Sciatic nerve (tissue), 2 donors: ENCODE data around the gene BCAS1. TPM values are rescaled to one million over a fixed set of nuclear protein-coding genes. Genes with fewer than 3 reads are reported as not detected.

Experiments used
- ATAC-seq: fragments of 200-7000 bp; cut with Tn5 transposase; one replicate; pipeline ENCODE4 v1.9.1; 2020; ENCODE audit warnings: mild to moderate bottlenecking, moderate library complexity
- DNase-seq: peaks from one replicate; pipeline ENCODE4 v3.0.0-alpha.2; 2020; ENCODE audit warnings: low spot score
- intact Hi-C: fragments of 100-400 bp; cut with DNase I; formaldehyde crosslinking; loops from one replicate; pipeline ENCODE4 v1.14.2; 2022
- total RNA-seq: library from RNA; stranded (reverse); fragmentation: NEBNext Ultra II Directional; extraction: Animal tissue kit (Norgen Biotek cat#: 25700); gene quantifications from one replicate; pipeline ENCODE4 v1.2.1, GENCODE V29; 2021
- donor health status: DM: no; HTN: no; CAD: no.
- donor health status: DM: no; HTN: no; CAD: no.

The BCAS1 gene
- total RNA-seq, 1 donor from 2014 or later: 117 TPM

DNA sequence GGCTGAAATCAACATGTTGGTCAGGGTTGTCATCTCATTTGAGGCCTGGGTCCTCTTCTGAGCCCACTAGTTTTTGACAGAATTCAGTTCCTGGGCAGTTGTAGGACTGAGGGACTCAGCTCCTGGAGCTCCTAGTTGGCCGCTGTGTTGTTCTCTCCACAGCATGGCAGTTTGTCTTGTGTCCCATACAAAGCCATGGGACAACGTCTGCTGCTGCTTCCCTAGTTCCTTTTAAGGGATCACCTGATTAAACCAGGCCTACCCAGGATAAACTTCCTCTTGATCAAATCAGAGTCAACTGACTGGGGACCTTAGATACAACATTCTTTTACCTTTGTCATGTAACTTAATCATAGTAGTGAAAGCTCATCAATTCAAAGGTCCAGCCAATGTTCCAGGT is 141.0 kb downstream of the BCAS1 start:
- no peak for ATAC-seq
- no peak for DNase-seq
- intact Hi-C loops: no loop called here

GRCh38 chr20:53927990-53928389 is 142.4 kb downstream of the BCAS1 start:
- intact Hi-C loops: no loop called here
- DNase-seq (no peak), ATAC-seq (no peak)

DNA sequence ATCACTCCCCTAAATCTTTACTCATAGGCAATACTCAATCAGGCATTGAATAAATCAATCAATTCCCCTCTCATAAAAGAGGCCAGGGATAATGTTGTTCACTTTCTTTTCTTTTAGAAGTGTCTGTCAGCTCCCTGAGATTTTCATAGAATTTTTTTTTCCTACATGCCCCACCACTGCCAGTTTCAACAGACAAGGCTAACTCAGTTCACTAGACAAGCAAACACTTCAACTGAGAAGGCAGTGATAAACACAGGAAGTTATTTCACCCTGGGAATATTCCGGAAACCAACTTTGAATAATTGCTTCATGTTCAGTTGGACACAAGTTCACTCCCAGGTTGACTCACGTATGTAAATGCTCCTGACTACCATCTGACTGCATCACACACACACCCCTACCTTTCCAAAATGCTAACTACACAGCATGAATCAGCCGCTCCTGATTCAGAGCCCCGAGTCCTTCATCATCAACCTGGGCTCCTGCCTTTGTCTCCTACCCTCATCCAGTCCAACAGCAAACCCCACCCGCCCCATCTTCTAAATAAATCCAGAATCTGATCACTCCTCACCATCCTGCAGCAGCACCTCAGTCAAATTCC is 143.9 kb downstream of the BCAS1 start:
- DNase-seq (no peak), ATAC-seq (peak; percentile 38)
- intact Hi-C loops: no loop called here

- no peak for DNase-seq
- ATAC-seq: no peak
- intact Hi-C loops: no loop called here
Observed at GRCh38 chr20:53925651-53926401, 144.6 kb downstream of the BCAS1 start.

- intact Hi-C loops: no loop called here
- ATAC-seq (no peak), DNase-seq (no peak)
Observed at GRCh38 chr20:53923566-53924369, 146.6 kb downstream of the BCAS1 start.

GRCh38 chr20:53922901-53923314 is 147.5 kb downstream of the BCAS1 start:
- ATAC-seq: peak; percentile 75
- DNase-seq: no peak
- intact Hi-C loops: no loop called here

DNA sequence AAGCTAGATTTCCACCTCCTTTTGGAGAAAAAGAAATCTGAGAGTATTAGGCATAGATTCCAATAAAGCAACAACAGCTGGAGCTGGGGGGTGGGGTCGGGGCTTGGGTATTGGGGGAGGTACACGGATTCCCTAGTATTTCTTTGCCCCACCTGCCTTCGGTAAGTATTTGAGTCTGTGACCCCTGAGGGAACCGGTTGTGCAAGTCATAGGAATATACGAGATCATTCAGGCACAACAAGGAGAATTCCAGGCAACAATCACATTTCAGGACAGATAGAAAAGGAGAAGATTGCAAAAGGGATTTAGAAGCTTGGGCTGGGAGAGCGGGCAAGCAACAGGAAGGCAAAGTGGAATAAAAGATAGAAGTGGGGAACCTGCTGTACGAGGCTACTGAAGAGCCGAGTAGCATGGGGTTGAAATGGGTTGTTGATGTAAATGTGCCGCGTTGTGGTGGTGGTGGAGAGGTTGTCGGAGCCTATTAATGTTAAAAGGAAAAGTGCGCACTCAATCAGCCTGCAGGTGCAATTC is 148.9 kb downstream of the BCAS1 start:
- intact Hi-C loops: no loop called here
- ATAC-seq (no peak), DNase-seq (no peak)

DNA sequence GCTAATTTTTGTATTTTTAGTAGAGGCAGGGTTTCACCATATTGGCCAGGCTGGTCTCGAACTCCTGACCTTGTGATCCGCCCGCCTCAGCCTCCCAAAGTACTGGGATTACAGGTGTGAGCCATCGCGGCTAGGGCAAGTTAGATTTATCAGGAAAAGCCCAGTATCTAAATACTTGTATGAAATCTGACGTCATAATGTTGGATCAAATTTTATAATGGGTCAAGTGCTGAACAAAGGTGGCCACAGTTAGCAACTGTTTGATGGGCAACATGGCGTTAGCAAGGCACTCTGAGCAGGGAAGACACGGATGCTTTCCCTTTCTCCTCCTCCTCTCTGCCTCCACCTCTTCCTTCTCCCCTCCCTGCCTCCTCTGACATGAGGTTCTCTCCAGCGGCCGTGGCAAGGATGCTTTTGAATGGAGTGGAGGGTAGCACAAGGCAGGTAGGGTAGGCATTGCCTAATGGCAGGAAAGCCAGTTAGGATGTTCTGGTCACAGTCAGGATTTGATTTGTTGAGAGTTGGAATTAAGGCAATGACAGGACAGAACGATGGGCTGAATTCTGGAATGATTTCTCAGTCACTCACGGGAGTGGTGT is 149.6 kb downstream of the BCAS1 start:
- DNase-seq (no peak), ATAC-seq (no peak)
- intact Hi-C loops: no loop called here

DNA sequence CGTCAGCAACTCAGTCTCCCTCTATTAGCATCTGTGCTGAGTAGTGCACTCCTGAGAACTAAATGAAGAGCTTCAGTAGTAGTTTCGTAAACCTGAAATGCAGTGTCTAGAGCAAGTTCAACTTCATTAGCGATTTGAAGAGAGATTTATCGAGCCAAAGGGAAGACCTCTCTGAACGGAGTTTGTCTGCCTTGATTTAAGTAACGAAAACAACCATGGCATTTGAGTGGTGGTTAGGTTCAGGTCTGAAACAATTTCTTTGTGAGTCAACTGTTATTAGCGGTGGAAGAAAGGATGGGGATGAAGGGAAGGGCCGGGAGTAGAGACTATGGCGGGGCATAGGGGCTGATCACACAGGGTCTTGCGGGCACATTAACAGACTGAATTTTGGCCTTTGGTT is 150.5 kb downstream of the BCAS1 start:
- DNase-seq (no peak), ATAC-seq (no peak)
- intact Hi-C loops: loop anchor here (5.0 kb wide), 1 partner anchor 343 kb away; no protein-coding TSS in a partner anchor

- DNase-seq (no peak), ATAC-seq (no peak)
- intact Hi-C loops: loop anchor here (5.0 kb wide), 1 partner anchor 342 kb away; no protein-coding TSS in a partner anchor
Observed at GRCh38 chr20:53918949-53919361, 151.4 kb downstream of the BCAS1 start.

GRCh38 chr20:53918020-53918311 is 152.4 kb downstream of the BCAS1 start:
- intact Hi-C loops: loop anchor here (5.0 kb wide), 1 partner anchor 341 kb away; no protein-coding TSS in a partner anchor
- DNase-seq (no peak), ATAC-seq (no peak)

DNA sequence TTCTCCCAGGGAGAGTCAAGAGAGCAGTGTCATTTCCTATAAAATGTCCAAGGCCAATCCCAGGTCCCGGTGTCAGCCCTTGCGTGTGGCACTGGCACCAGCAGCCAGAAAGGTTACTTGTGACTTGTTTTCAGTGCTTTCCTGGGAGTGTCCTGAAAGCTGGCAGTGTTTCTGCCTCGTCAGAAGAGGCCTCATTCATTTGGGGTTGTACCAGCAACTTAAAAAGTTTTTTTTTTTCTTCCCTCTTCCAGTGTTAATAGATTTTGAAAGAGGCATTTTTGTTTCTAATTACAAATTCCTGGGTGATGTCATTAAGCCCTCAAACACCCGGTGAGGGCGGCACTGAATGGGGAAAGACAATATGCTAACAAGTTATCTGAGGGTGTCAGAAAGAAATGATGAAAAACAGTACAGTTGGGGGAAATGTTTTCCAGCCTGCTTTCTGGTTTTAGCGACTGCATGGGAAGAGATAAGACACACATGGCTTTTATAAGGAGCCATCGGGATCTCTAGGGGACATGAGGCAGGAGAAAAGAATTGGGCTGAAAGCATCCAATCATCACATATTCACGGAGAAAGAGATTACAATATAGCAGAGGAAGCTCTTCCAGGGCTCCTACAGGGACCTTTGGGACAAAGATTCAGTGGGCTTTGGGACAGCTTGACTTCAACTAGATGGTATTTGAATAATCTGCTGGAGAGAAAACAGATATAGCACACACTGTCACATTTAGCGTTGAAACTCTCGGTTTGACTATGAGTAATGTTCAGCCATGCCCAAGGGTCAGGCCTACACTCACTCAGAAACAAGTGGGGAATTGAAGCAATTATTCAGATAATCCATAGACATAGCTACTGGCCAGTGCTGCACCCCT is 153.0 kb downstream of the BCAS1 start:
- intact Hi-C loops: loop anchor here (5.0 kb wide), 1 partner anchor 340 kb away; no protein-coding TSS in a partner anchor
- peak; percentile 41 for ATAC-seq
- no peak for DNase-seq

DNA sequence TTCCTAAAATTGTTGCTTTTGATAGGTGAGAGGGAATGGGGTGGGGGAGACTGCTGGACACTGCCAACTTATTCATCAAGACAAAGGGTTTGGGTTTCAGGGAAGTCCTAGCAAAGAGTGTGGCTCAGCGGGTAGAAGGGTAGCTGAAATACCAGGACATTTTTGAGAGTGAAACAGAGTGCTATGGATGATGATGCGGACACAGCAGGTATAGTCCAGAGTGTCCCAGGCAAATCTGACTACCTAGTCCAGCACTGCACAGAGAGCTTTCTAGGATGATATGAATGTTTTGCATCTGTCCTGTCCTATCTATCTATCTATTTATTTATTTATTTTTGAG is 154.3 kb downstream of the BCAS1 start:
- intact Hi-C loops: loop anchor here (5.0 kb wide), 1 partner anchor 339 kb away; no protein-coding TSS in a partner anchor
- peak; percentile 16 for ATAC-seq

GRCh38 chr20:53915446-53916172 is 154.8 kb downstream of the BCAS1 start:
- intact Hi-C loops: loop anchor here (5.0 kb wide), 1 partner anchor 338 kb away; no protein-coding TSS in a partner anchor
- ATAC-seq (peak; percentile 95), DNase-seq (peak; percentile 99)

More for the DNA sequence above, 154.3 kb downstream of the BCAS1 start:
- DNase-seq: no peak

- intact Hi-C loops: loop anchor here (5.0 kb wide), 1 partner anchor 338 kb away; no protein-coding TSS in a partner anchor
- no peak for DNase-seq
- ATAC-seq: peak; percentile 31
Observed at GRCh38 chr20:53914781-53915445, 155.5 kb downstream of the BCAS1 start.

GRCh38 chr20:53914091-53914780 is 156.2 kb downstream of the BCAS1 start:
- intact Hi-C loops: no loop called here
- no peak for DNase-seq
- peak; percentile 3 for ATAC-seq
